HG03135 (cell line): ENCODE data around the gene VTI1A.

Experiments
- ATAC-seq: cut with Tn5 transposase; IDR thresholded peaks from one replicate; pipeline ENCODE4 v1.9.1; 2021; ENCODE audit warnings: mild to moderate bottlenecking, moderate library complexity; ENCODE audit not compliant: unreplicated experiment

Gene VTI1A

GRCh38 chr10:112820320-112820719 lies 373.3 kb downstream of the VTI1A start:
- no peak for ATAC-seq

GRCh38 chr10:112821038-112821437 lies 374.0 kb downstream of the VTI1A start:
- ATAC-seq: no peak

GRCh38 chr10:112821663-112822062 lies 374.6 kb downstream of the VTI1A start:
- ATAC-seq: no peak

GRCh38 chr10:112823007-112823406 lies 376.0 kb downstream of the VTI1A start:
- no peak for ATAC-seq

GRCh38 chr10:112823604-112824003 lies 376.6 kb downstream of the VTI1A start:
- ATAC-seq: no peak

- no peak for ATAC-seq
Observed at GRCh38 chr10:112826018-112826697, 379.1 kb downstream of the VTI1A start.

GRCh38 chr10:112827086-112827485 lies 380.1 kb downstream of the VTI1A start:
- no peak for ATAC-seq

GRCh38 chr10:112827951-112828350 lies 380.9 kb downstream of the VTI1A start:
- no peak for ATAC-seq

GRCh38 chr10:112831859-112832258 lies 384.8 kb downstream of the VTI1A start:
- ATAC-seq: no peak

GRCh38 chr10:112832361-112832878 lies 385.4 kb downstream of the VTI1A start:
- ATAC-seq: no peak

GRCh38 chr10:112832959-112833358 lies 385.9 kb downstream of the VTI1A start:
- no peak for ATAC-seq

GRCh38 chr10:112834751-112835181 lies 387.8 kb downstream of the VTI1A start:
- ATAC-seq: no peak

GRCh38 chr10:112835217-112835715 lies 388.3 kb downstream of the VTI1A start:
- no peak for ATAC-seq

- ATAC-seq: no peak
Observed at GRCh38 chr10:112835944-112836451, 389.0 kb downstream of the VTI1A start.

GRCh38 chr10:112838784-112839481 lies 391.9 kb downstream of the VTI1A start:
- ATAC-seq: no peak

GRCh38 chr10:112839928-112840654 lies 393.1 kb downstream of the VTI1A start:
- no peak for ATAC-seq

GRCh38 chr10:112841549-112841948 lies 394.5 kb downstream of the VTI1A start:
- ATAC-seq: no peak

GRCh38 chr10:112842832-112843360 lies 395.9 kb downstream of the VTI1A start:
- ATAC-seq: peak; percentile 95

- ATAC-seq: no peak
Observed at GRCh38 chr10:112843623-112844022, 396.6 kb downstream of the VTI1A start.

- ATAC-seq: no peak
Observed at GRCh38 chr10:112844681-112845544, 397.9 kb downstream of the VTI1A start.
